Measurements from ENCODE around the gene SSPN. TPM values are rescaled to one million over a fixed set of nuclear protein-coding genes. Genes with fewer than 3 reads are reported as not detected.

The SSPN gene
- total RNA-seq, 2 donors from 2014 or later: 1.3 to 3.7 TPM

DNA sequence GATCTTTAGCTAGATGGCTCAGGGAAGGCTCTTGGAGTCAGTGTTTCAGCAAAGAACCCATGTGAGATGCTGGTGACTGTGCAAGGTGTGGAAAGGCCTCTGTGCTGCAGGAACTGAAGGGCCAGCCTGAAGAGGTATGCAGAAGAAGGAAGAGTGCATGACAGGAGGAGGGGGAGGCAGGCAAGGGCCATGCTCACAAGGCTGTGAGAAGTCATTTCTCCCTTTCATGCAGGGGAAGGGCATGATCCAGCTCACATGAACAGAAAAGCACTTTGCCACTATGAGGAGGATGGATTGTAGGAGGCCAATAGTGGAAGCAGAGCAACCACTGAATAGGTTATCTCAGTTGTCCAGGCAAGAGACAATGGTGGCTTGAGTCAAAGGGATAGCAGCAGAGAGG lies 83.7 kb downstream of the SSPN start:
- Mint-ChIP-seq H3K4me1 (peaks cover 28% of the 10 kb centered on the region), H3K27ac (no peak overlapping the region)

DNA sequence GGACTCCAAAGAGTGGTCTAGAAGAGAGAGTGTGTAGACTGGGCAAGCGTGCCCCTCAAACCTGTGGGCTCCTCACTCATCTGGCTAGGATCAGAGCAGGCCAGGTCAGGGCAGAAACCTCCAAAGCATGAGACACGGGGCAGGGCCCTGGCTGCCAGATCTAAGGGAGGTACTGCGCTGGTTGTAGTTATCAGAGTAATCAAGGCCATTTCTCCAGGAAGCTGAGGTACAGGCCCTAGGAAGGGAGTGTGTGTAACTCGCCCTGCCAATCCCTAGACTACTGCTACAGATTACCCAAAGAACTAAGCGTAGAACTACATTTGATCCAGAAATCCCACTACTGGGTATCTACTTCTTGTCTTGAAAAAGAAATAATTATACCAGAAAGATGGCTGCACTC lies 84.5 kb downstream of the SSPN start:
- no peak for DNase-seq
- H3K27ac ChIP-seq (ENCODE audit: low read depth, low read length): no peak overlapping the region

More for the DNA sequence above, 83.7 kb downstream of the SSPN start:
- DNase-seq: no peak
- Histone ChIP-seq H3K27me3 (ENCODE audit: control insufficient read depth, insufficient read depth, low read length, poor library complexity, severe bottlenecking) (peaks cover 4% of the 10 kb centered on the region), H3K27ac (ENCODE audit: low read depth, low read length) (no peak overlapping the region), H3K9ac (ENCODE audit: extremely low read depth, low read length, poor library complexity, severe bottlenecking) (no peak overlapping the region), H3K36me3 (ENCODE audit: control insufficient read depth, insufficient read depth, low read length) (no peaks in the 10 kb centered on the region), H3K4me1 (ENCODE audit: control insufficient read depth, insufficient read depth, low read length) (peaks cover 2% of the 10 kb centered on the region), H3K4me3 (ENCODE audit: low read length) (no peak overlapping the region), H3K9me3 (ENCODE audit: control insufficient read depth, low read length) (no peaks in the 10 kb centered on the region)
- H3K36me3 Mint-ChIP-seq (ENCODE audit: low read depth): no peaks in the 10 kb centered on the region
- no peak overlapping the region for H3K4me3 Mint-ChIP-seq
- H3K27me3 Mint-ChIP-seq (ENCODE audit: insufficient read depth): peaks cover 3% of the 10 kb centered on the region
- TF ChIP-seq, protein P1, sequence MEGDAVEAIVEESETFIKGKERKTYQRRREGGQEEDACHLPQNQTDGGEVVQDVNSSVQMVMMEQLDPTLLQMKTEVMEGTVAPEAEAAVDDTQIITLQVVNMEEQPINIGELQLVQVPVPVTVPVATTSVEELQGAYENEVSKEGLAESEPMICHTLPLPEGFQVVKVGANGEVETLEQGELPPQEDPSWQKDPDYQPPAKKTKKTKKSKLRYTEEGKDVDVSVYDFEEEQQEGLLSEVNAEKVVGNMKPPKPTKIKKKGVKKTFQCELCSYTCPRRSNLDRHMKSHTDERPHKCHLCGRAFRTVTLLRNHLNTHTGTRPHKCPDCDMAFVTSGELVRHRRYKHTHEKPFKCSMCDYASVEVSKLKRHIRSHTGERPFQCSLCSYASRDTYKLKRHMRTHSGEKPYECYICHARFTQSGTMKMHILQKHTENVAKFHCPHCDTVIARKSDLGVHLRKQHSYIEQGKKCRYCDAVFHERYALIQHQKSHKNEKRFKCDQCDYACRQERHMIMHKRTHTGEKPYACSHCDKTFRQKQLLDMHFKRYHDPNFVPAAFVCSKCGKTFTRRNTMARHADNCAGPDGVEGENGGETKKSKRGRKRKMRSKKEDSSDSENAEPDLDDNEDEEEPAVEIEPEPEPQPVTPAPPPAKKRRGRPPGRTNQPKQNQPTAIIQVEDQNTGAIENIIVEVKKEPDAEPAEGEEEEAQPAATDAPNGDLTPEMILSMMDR (conservative IDR thresholded peaks at IDR 0.05): no peak
- no peaks in the 10 kb centered on the region for H3K9me3 Mint-ChIP-seq

DNA sequence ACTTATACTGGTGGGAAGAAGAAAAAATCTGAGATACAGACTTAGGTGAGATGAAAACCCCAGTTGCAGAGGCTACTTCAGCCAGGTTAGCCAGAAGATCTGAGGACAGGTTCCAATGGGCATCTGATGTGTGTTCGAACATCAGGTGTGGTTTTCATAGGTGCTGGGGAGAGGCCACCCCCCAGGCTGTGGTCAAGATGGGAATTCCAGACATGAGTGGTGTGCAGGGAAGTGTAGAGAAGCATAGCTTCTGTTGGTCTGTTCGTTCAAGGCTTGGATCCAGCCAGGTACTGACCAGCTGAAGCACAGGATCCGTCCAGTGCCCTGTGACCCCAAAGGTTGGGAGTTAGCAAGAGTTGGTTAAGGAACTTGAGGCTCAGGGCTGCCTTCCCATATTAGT lies 85.5 kb downstream of the SSPN start:
- H3K4me3 Mint-ChIP-seq: no peak overlapping the region
- H3K36me3 ChIP-seq (ENCODE audit: control insufficient read depth, insufficient read depth, low read length): no peaks in the 10 kb centered on the region

More for the DNA sequence above, 84.5 kb downstream of the SSPN start:
- TF ChIP-seq, protein P1 (conservative IDR thresholded peaks at IDR 0.05): no peak
- no peaks in the 10 kb centered on the region for H3K36me3 Mint-ChIP-seq (ENCODE audit: low read depth)
- H3K27me3 Mint-ChIP-seq (ENCODE audit: insufficient read depth): peaks cover 3% of the 10 kb centered on the region
- no peaks in the 10 kb centered on the region for H3K9me3 ChIP-seq (ENCODE audit: control insufficient read depth, low read length)
- peaks cover 20% of the 10 kb centered on the region for H3K4me1 Mint-ChIP-seq
- H3K27me3 ChIP-seq (ENCODE audit: control insufficient read depth, insufficient read depth, low read length, poor library complexity, severe bottlenecking): peaks cover 4% of the 10 kb centered on the region
- H3K9me3 Mint-ChIP-seq: no peaks in the 10 kb centered on the region
- no peak overlapping the region for H3K4me3 ChIP-seq (ENCODE audit: low read length)
- H3K36me3 ChIP-seq (ENCODE audit: control insufficient read depth, insufficient read depth, low read length): no peaks in the 10 kb centered on the region
- H3K27ac Mint-ChIP-seq: no peak overlapping the region
- no peaks in the 10 kb centered on the region for H3K4me1 ChIP-seq (ENCODE audit: control insufficient read depth, insufficient read depth, low read length)
- 92 to 93% methylated on average over 2 to 5 of the region's 5 CpGs for WGBS, 2 experiments (ENCODE audit: insufficient coverage in 1 of 2, insufficient read length in 1 of 2)
- H3K9ac ChIP-seq (ENCODE audit: extremely low read depth, low read length, poor library complexity, severe bottlenecking): no peak overlapping the region
- no peak overlapping the region for H3K4me3 Mint-ChIP-seq

More for the DNA sequence above, 85.5 kb downstream of the SSPN start:
- Histone ChIP-seq H3K9ac (ENCODE audit: extremely low read depth, low read length, poor library complexity, severe bottlenecking) (no peak overlapping the region), H3K27me3 (ENCODE audit: control insufficient read depth, insufficient read depth, low read length, poor library complexity, severe bottlenecking) (peaks cover under 1% of the 10 kb centered on the region), H3K4me1 (ENCODE audit: control insufficient read depth, insufficient read depth, low read length) (no peaks in the 10 kb centered on the region), H3K9me3 (ENCODE audit: control insufficient read depth, low read length) (no peaks in the 10 kb centered on the region), H3K27ac (ENCODE audit: low read depth, low read length) (no peak overlapping the region), H3K4me3 (ENCODE audit: low read length) (no peak overlapping the region)
- Mint-ChIP-seq H3K9me3 (no peaks in the 10 kb centered on the region), H3K27ac (no peak overlapping the region), H3K36me3 (ENCODE audit: low read depth) (no peaks in the 10 kb centered on the region), H3K27me3 (ENCODE audit: insufficient read depth) (peaks cover 8% of the 10 kb centered on the region), H3K4me1 (peaks cover 12% of the 10 kb centered on the region)
- 94 to 96% methylated on average over 3 of the region's 3 CpGs for WGBS, 2 experiments (ENCODE audit: insufficient coverage in 1 of 2, insufficient read length in 1 of 2)
- TF ChIP-seq, protein P1 (conservative IDR thresholded peaks at IDR 0.05): no peak
- no peak for DNase-seq
